Measurements from ENCODE around the gene TNIP1.

GRCh38 chr5:151086905-151087360 lies 6.1 kb upstream of the TNIP1 start:
- TF ChIP-seq CTCF (conservative IDR thresholded peaks at IDR 0.05; ENCODE audit: low read length) (no peak), EZH2phosphoT487 (IDR thresholded peaks at IDR 0.05; ENCODE audit: borderline replicate concordance, low read depth, low read length) (no peak)
